ENCODE data around the gene P2RX3.
"Not testable (repeated sequence)": the region's sequence is repeated elsewhere in the genome, so short reads cannot be mapped to it uniquely, and the experiment has no call there.

The P2RX3 gene

GRCh38 chr11:57403003-57403801 is 65.0 kb downstream of the P2RX3 start:
- DNase-seq, result not testable (repeated sequence)

- no peak for DNase-seq
Observed at GRCh38 chr11:57403802-57404147, 65.6 kb downstream of the P2RX3 start.

- no peak for DNase-seq
Observed at GRCh38 chr11:57405271-57405860, 67.2 kb downstream of the P2RX3 start.

GRCh38 chr11:57406337-57406904 is 68.3 kb downstream of the P2RX3 start:
- no peak for DNase-seq

GRCh38 chr11:57407010-57407920 is 69.1 kb downstream of the P2RX3 start:
- no peak for DNase-seq

- no peak for DNase-seq
Observed at GRCh38 chr11:57407941-57408475, 69.9 kb downstream of the P2RX3 start.

GRCh38 chr11:57408771-57409170 is 70.6 kb downstream of the P2RX3 start:
- DNase-seq, result no peak

- no peak for DNase-seq
Observed at GRCh38 chr11:57409321-57410100, 71.4 kb downstream of the P2RX3 start.

- DNase-seq, result no peak
Observed at GRCh38 chr11:57410287-57410686, 72.1 kb downstream of the P2RX3 start.

GRCh38 chr11:57413681-57414080 is 75.5 kb downstream of the P2RX3 start:
- no peak for DNase-seq

- no peak for DNase-seq
Observed at GRCh38 chr11:57414612-57415212, 76.6 kb downstream of the P2RX3 start.

GRCh38 chr11:57416436-57416835 is 78.3 kb downstream of the P2RX3 start:
- DNase-seq, result no peak

- no peak for DNase-seq
Observed at GRCh38 chr11:57417056-57417455, 78.9 kb downstream of the P2RX3 start.

- DNase-seq, result no peak
Observed at GRCh38 chr11:57418131-57418530, 80.0 kb downstream of the P2RX3 start.

- DNase-seq, result no peak
Observed at GRCh38 chr11:57419146-57419545, 81.0 kb downstream of the P2RX3 start.

- no peak for DNase-seq
Observed at GRCh38 chr11:57421066-57421465, 82.9 kb downstream of the P2RX3 start.

- no peak for DNase-seq
Observed at GRCh38 chr11:57421805-57422204, 83.7 kb downstream of the P2RX3 start.
